HEK293T (cell line): Measurements from ENCODE around the gene IL1RL1.

Experiments
- ARNT ChIP-seq: fragments of 450-650 bp; IDR thresholded peaks from 2 replicates; pipeline ENCODE4 v1.6.1; 2017; ENCODE audit warnings: mild to moderate bottlenecking
- BHLHE40 ChIP-seq: fragments of 450-650 bp; IDR thresholded peaks from 2 replicates; pipeline ENCODE4 v1.6.1; 2016; ENCODE audit warnings: mild to moderate bottlenecking, moderate library complexity, borderline replicate concordance
- CTBP1 ChIP-seq: fragments of 450-650 bp; IDR thresholded peaks from 2 replicates; pipeline ENCODE4 v1.6.1; 2016; ENCODE audit warnings: borderline replicate concordance
- ELF4 ChIP-seq: fragments of 450-650 bp; IDR thresholded peaks from 2 replicates; pipeline ENCODE4 v1.6.1; 2017; ENCODE audit warnings: antibody characterized with exemption
- FOXA1 ChIP-seq: fragments of 450-650 bp; IDR thresholded peaks from 2 replicates; pipeline ENCODE4 v1.6.1; 2016; ENCODE audit warnings: mild to moderate bottlenecking
- FOXK2 ChIP-seq: fragments of 450-650 bp; IDR thresholded peaks from 2 replicates; pipeline ENCODE4 v1.6.1; 2016; ENCODE audit warnings: mild to moderate bottlenecking
- FOXM1 ChIP-seq: fragments of 450-650 bp; IDR thresholded peaks from 2 replicates; pipeline ENCODE4 v1.6.1; 2017; ENCODE audit warnings: mild to moderate bottlenecking, borderline replicate concordance
- HDGF ChIP-seq: fragments of 450-650 bp; IDR thresholded peaks from 2 replicates; pipeline ENCODE4 v1.6.1; 2017; ENCODE audit warnings: antibody characterized with exemption, borderline replicate concordance
- L3MBTL2 ChIP-seq: fragments of 450-650 bp; conservative IDR thresholded peaks from 2 replicates; pipeline ENCODE4 v1.6.1; 2016; ENCODE audit warnings: mild to moderate bottlenecking
- LEF1 ChIP-seq: fragments of 450-650 bp; IDR thresholded peaks from 2 replicates; pipeline ENCODE4 v1.6.1; 2017; ENCODE audit warnings: mild to moderate bottlenecking, borderline replicate concordance
- PKNOX1 ChIP-seq: fragments of 450-650 bp; IDR thresholded peaks from 2 replicates; pipeline ENCODE4 v1.6.1; 2016
- SP1 ChIP-seq: fragments of 450-650 bp; IDR thresholded peaks from 2 replicates; pipeline ENCODE4 v1.6.1; 2017
- SUZ12 ChIP-seq: fragments of 450-650 bp; IDR thresholded peaks from 2 replicates; pipeline ENCODE4 v1.6.1; 2016; ENCODE audit warnings: mild to moderate bottlenecking
- ZNF384 ChIP-seq: fragments of 450-650 bp; IDR thresholded peaks from 2 replicates; pipeline ENCODE4 v1.6.1; 2016

GRCh38 chr2:102401456-102401855 lies 90.1 kb downstream of the IL1RL1 start:
- TF ChIP-seq ARNT: no peak
- no peak for TF ChIP-seq FOXM1
- no peak for TF ChIP-seq ELF4
- no peak for TF ChIP-seq SP1
- TF ChIP-seq SUZ12: no peak
- TF ChIP-seq PKNOX1: no peak
- TF ChIP-seq L3MBTL2: no peak
- no peak for TF ChIP-seq BHLHE40
- TF ChIP-seq CTBP1: no peak
- no peak for TF ChIP-seq FOXK2
- TF ChIP-seq HDGF: no peak
- TF ChIP-seq FOXA1: no peak
- TF ChIP-seq LEF1: no peak
- no peak for TF ChIP-seq ZNF384
